HG03064 (cell line): Measurements from ENCODE around the gene CAGE1.
"Not testable (repeated sequence)": the region's sequence is repeated elsewhere in the genome, so short reads cannot be mapped to it uniquely, and the experiment has no call there.

Experiments
- ATAC-seq: cut with Tn5 transposase; IDR thresholded peaks from one replicate; pipeline ENCODE4 v1.9.1; 2021; ENCODE audit warnings: low read depth; ENCODE audit not compliant: unreplicated experiment

The CAGE1 gene

GRCh38 chr6:7410851-7411250 is 21.3 kb upstream of the CAGE1 start:
- ATAC-seq = no peak

- ATAC-seq = no peak
These were observed 20.2 kb upstream of the CAGE1 start for GRCh38 chr6:7409740-7410139.

- no peak for ATAC-seq
These were observed 17.2 kb upstream of the CAGE1 start for GRCh38 chr6:7406743-7407142.

- no peak for ATAC-seq
These were observed 15.0 kb upstream of the CAGE1 start for GRCh38 chr6:7404546-7404945.

- ATAC-seq = no peak
These were observed 13.2 kb upstream of the CAGE1 start for GRCh38 chr6:7402716-7403115.

- ATAC-seq = no peak
These were observed 11.5 kb upstream of the CAGE1 start for GRCh38 chr6:7401075-7401474.

GRCh38 chr6:7392402-7392801 is 2.9 kb upstream of the CAGE1 start:
- ATAC-seq = no peak

- ATAC-seq = no peak
These were observed 1.6 kb upstream of the CAGE1 start for GRCh38 chr6:7391151-7391550.

GRCh38 chr6:7390226-7390878 is 810 bp upstream of the CAGE1 start:
- ATAC-seq = peak; percentile 6

- no peak for ATAC-seq
These were observed 436 bp downstream of the CAGE1 start for GRCh38 chr6:7389162-7389450.

- no peak for ATAC-seq
These were observed 8.4 kb downstream of the CAGE1 start for GRCh38 chr6:7381092-7381491.

- no peak for ATAC-seq
These were observed 10.8 kb downstream of the CAGE1 start for GRCh38 chr6:7378740-7379139.

- no peak for ATAC-seq
These were observed 11.6 kb downstream of the CAGE1 start for GRCh38 chr6:7377961-7378360.

- ATAC-seq = no peak
These were observed 15.8 kb downstream of the CAGE1 start for GRCh38 chr6:7373739-7374138.

GRCh38 chr6:7367408-7367807 is 22.1 kb downstream of the CAGE1 start:
- ATAC-seq = no peak

- not testable (repeated sequence) for ATAC-seq
These were observed 37.6 kb downstream of the CAGE1 start for GRCh38 chr6:7351916-7352315.

- not testable (repeated sequence) for ATAC-seq
These were observed 39.0 kb downstream of the CAGE1 start for GRCh38 chr6:7350591-7350990.

GRCh38 chr6:7347551-7347997 is 42.0 kb downstream of the CAGE1 start:
- ATAC-seq = not testable (repeated sequence)

GRCh38 chr6:7344773-7345450 is 44.6 kb downstream of the CAGE1 start:
- not testable (repeated sequence) for ATAC-seq

GRCh38 chr6:7343546-7344475 is 45.7 kb downstream of the CAGE1 start:
- no peak for ATAC-seq

- ATAC-seq = peak; percentile 91
These were observed 47.4 kb downstream of the CAGE1 start for GRCh38 chr6:7341989-7342742.
